ENCODE data around the gene MLXIPL. TPM values are rescaled to one million over a fixed set of nuclear protein-coding genes. Genes with fewer than 3 reads are reported as not detected.
"Not testable (repeated sequence)": the region's sequence is repeated elsewhere in the genome, so short reads cannot be mapped to it uniquely, and the experiment has no call there.

The MLXIPL gene
- total RNA-seq, 1 experiment from 2014 or later, result 19.8 TPM

- Histone ChIP-seq H3K9me3 (no peaks in the 10 kb centered on the region), H3K36me3 (ENCODE audit: control insufficient read depth, insufficient read depth, low read length) (no peaks in the 10 kb centered on the region; the same call in 1 of the 2 replicates), H3K27me3 (replicated peaks; ENCODE audit: control insufficient read depth, insufficient read depth, low read length) (no peaks in the 10 kb centered on the region), H3K4me1 (peaks cover 26% of the 10 kb centered on the region), H3K4me3 (ENCODE audit: low read depth, low read length) (no peak overlapping the region)
- intact Hi-C loops (cut with micrococcal nuclease; ENCODE audit: unreplicated experiment), result loop anchor here (1.0 to 2.0 kb wide), 2 partner anchors 16 to 55 kb away; partner anchors contain the start of gene VPS37D
- no peaks in the 10 kb centered on the region for H3K27me3 Mint-ChIP-seq (ENCODE audit: insufficient read depth, unreplicated experiment)
- no peaks in the 10 kb centered on the region for H3K36me3 Mint-ChIP-seq (ENCODE audit: insufficient read depth, unreplicated experiment)
- CTCF ChIA-PET, result interaction anchor here (0.5 to 1.5 kb wide), 8 partner anchors 10 to 233 kb away, joined by 3 to 6 read pairs (median 4); partner anchors contain the start of genes MLXIPL and STX1A
- peak in 1 of 2 experiments; percentile 43 for TF ChIP-seq CTCF (IDR thresholded peaks at IDR 0.05; ENCODE audit: insufficient read depth in 1 of 2, low read depth in 1 of 2, low read length in 1 of 2, severe bottlenecking in 1 of 2, unreplicated experiment in 1 of 2)
- H3K4me1 Mint-ChIP-seq (ENCODE audit: low read depth, unreplicated experiment), result peaks cover 15% of the 10 kb centered on the region
- POLR2A ChIA-PET, result interaction anchor here (0.5 to 1.1 kb wide), 3 partner anchors 12 to 125 kb away, joined by 3 to 7 read pairs (median 3); partner anchors contain the start of genes ABHD11, MLXIPL and TBL2
- H3K4me3 Mint-ChIP-seq (ENCODE audit: unreplicated experiment), result peak overlapping the region; percentile 52
- BruUV-seq (replicated peaks), result no TSS peak
- peak overlapping the region; percentile 48 for H3K27ac Mint-ChIP-seq (ENCODE audit: unreplicated experiment)
- no peaks in the 10 kb centered on the region for H3K9me3 Mint-ChIP-seq (ENCODE audit: unreplicated experiment)
- peak; percentile 83 to 90 for DNase-seq
Observed at GRCh38 chr7:73612598-73613269, 11.6 kb downstream of the MLXIPL start.

GRCh38 chr7:73611017-73611555 lies 13.2 kb downstream of the MLXIPL start:
- H3K27me3 ChIP-seq (replicated peaks; ENCODE audit: control insufficient read depth, insufficient read depth, low read length), result no peaks in the 10 kb centered on the region
- BruUV-seq (replicated peaks), result no TSS peak
- TF ChIP-seq CTCF (IDR thresholded peaks at IDR 0.05; ENCODE audit: insufficient read depth in 1 of 2, low read depth in 1 of 2, low read length in 1 of 2, severe bottlenecking in 1 of 2, unreplicated experiment in 1 of 2), result no peak
- no peak overlapping the region for H3K4me3 ChIP-seq (ENCODE audit: low read depth, low read length)
- Mint-ChIP-seq H3K36me3 (ENCODE audit: insufficient read depth, unreplicated experiment) (peaks cover 4% of the 10 kb centered on the region), H3K4me1 (ENCODE audit: low read depth, unreplicated experiment) (peaks cover 15% of the 10 kb centered on the region), H3K9me3 (ENCODE audit: unreplicated experiment) (no peaks in the 10 kb centered on the region), H3K27ac (ENCODE audit: unreplicated experiment) (no peak overlapping the region), H3K4me3 (ENCODE audit: unreplicated experiment) (no peak overlapping the region), H3K27me3 (ENCODE audit: insufficient read depth, unreplicated experiment) (no peaks in the 10 kb centered on the region)
- POLR2A ChIA-PET, result no interaction called here
- intact Hi-C loops (cut with micrococcal nuclease; ENCODE audit: unreplicated experiment), result no loop called here
- H3K9me3 ChIP-seq, result no peaks in the 10 kb centered on the region
- H3K36me3 ChIP-seq (ENCODE audit: control insufficient read depth, insufficient read depth, low read length), result no peaks in the 10 kb centered on the region; the same call in 1 of the 2 replicates
- DNase-seq, result no peak
- CTCF ChIA-PET, result no interaction called here
- H3K4me1 ChIP-seq, result peaks cover 26% of the 10 kb centered on the region

- no peak for DNase-seq
- TF ChIP-seq CTCF (IDR thresholded peaks at IDR 0.05; ENCODE audit: insufficient read depth in 1 of 2, low read depth in 1 of 2, low read length in 1 of 2, severe bottlenecking in 1 of 2, unreplicated experiment in 1 of 2), result no peak
- ChIA-PET CTCF (no interaction called here), POLR2A (no interaction called here)
- Histone ChIP-seq H3K4me3 (ENCODE audit: low read depth, low read length) (no peak overlapping the region), H3K9me3 (no peaks in the 10 kb centered on the region), H3K27me3 (replicated peaks; ENCODE audit: control insufficient read depth, insufficient read depth, low read length) (no peaks in the 10 kb centered on the region), H3K4me1 (peaks cover 26% of the 10 kb centered on the region), H3K36me3 (ENCODE audit: control insufficient read depth, insufficient read depth, low read length) (no peaks in the 10 kb centered on the region; the same call in 1 of the 2 replicates)
- H3K27ac Mint-ChIP-seq (ENCODE audit: unreplicated experiment), result no peak overlapping the region
- no peaks in the 10 kb centered on the region for H3K27me3 Mint-ChIP-seq (ENCODE audit: insufficient read depth, unreplicated experiment)
- BruUV-seq (replicated peaks), result no TSS peak
- peaks cover 15% of the 10 kb centered on the region for H3K4me1 Mint-ChIP-seq (ENCODE audit: low read depth, unreplicated experiment)
- H3K36me3 Mint-ChIP-seq (ENCODE audit: insufficient read depth, unreplicated experiment), result peaks cover 4% of the 10 kb centered on the region
- intact Hi-C loops (cut with micrococcal nuclease; ENCODE audit: unreplicated experiment), result no loop called here
- H3K9me3 Mint-ChIP-seq (ENCODE audit: unreplicated experiment), result no peaks in the 10 kb centered on the region
- no peak overlapping the region for H3K4me3 Mint-ChIP-seq (ENCODE audit: unreplicated experiment)
Observed at GRCh38 chr7:73610105-73610504, 14.2 kb downstream of the MLXIPL start.

GRCh38 chr7:73607692-73607983 lies 16.7 kb downstream of the MLXIPL start:
- POLR2A ChIA-PET; H3K36me3 ChIP-seq (ENCODE audit: control insufficient read depth, insufficient read depth, low read length); H3K9me3 ChIP-seq; H3K36me3 Mint-ChIP-seq (ENCODE audit: insufficient read depth, unreplicated experiment); H3K27me3 Mint-ChIP-seq (ENCODE audit: insufficient read depth, unreplicated experiment); H3K4me1 Mint-ChIP-seq (ENCODE audit: low read depth, unreplicated experiment); H3K4me3 ChIP-seq (ENCODE audit: low read depth, low read length); BruUV-seq (replicated peaks); DNase-seq; H3K4me3 Mint-ChIP-seq (ENCODE audit: unreplicated experiment); H3K9me3 Mint-ChIP-seq (ENCODE audit: unreplicated experiment); H3K27me3 ChIP-seq (replicated peaks; ENCODE audit: control insufficient read depth, insufficient read depth, low read length); H3K27ac Mint-ChIP-seq (ENCODE audit: unreplicated experiment): not testable (repeated sequence)
- CTCF ChIA-PET, result interaction anchor here (0.6 to 2.0 kb wide), 16 partner anchors 9 to 121 kb away, joined by 3 to 17 read pairs (median 6); partner anchors contain the start of genes MLXIPL, STX1A and VPS37D
- intact Hi-C loops (cut with micrococcal nuclease; ENCODE audit: unreplicated experiment), result loop anchor here (1.0 kb wide), 1 partner anchor 118 kb away; no protein-coding TSS in a partner anchor
- peaks cover 11% of the 10 kb centered on the region; the same call in 1 of the 2 replicates for H3K4me1 ChIP-seq
